ENCODE data around the gene MRPL46.

DNA sequence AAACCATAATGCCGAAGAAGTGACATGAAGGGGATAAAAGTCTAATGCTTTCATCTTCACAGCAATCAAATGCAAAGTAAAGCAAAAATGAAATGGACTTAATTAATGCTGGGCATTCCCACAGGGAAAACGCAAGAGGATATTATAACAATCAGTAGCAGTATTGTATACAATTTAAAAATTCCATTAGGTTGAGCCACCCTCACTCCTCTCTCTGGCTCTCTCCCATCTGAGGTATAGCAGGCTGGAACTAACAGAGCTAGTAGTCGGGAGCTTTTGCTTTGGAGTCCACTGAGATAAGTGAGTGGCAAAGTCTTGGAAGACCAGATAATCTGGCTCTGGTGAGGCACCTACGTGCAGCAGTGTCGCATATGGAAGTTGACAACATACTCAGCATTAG lies 45.4 kb upstream of the MRPL46 start:
- TF ChIP-seq, protein P1, sequence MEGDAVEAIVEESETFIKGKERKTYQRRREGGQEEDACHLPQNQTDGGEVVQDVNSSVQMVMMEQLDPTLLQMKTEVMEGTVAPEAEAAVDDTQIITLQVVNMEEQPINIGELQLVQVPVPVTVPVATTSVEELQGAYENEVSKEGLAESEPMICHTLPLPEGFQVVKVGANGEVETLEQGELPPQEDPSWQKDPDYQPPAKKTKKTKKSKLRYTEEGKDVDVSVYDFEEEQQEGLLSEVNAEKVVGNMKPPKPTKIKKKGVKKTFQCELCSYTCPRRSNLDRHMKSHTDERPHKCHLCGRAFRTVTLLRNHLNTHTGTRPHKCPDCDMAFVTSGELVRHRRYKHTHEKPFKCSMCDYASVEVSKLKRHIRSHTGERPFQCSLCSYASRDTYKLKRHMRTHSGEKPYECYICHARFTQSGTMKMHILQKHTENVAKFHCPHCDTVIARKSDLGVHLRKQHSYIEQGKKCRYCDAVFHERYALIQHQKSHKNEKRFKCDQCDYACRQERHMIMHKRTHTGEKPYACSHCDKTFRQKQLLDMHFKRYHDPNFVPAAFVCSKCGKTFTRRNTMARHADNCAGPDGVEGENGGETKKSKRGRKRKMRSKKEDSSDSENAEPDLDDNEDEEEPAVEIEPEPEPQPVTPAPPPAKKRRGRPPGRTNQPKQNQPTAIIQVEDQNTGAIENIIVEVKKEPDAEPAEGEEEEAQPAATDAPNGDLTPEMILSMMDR (IDR thresholded peaks at IDR 0.05), result no peak
- no peak for TF ChIP-seq POLR2A (IDR thresholded peaks at IDR 0.05)
